Right lobe of liver (tissue), 4 donors: ENCODE results near the gene NPTX1.

Experiments
- POLR2A ChIP-seq: fragments of 450-650 bp; IDR thresholded peaks from one replicate; pipeline ENCODE4 v1.6.1; 2017; ENCODE audit warnings: antibody characterized with exemption, mild to moderate bottlenecking
- TF ChIP-seq, protein P1 (sequence below), 4 donors: fragments of 200-600 bp in 3 of 4; fragments of 450-650 bp in 1 of 4; IDR thresholded peaks; one replicate each; pipeline versions ENCODE4 v1.5.1 to v1.8.0; 2016 to 2022; ENCODE audit warnings: antibody characterized with exemption in 4 of 4, mild to moderate bottlenecking in 2 of 4
- donor health status: DM: no; HTN: no; CAD: no.
- donor health status: DM: no; HTN: no; CAD: no.
- donor health status: DM: no; HTN: yes; CAD: no.

DNA sequence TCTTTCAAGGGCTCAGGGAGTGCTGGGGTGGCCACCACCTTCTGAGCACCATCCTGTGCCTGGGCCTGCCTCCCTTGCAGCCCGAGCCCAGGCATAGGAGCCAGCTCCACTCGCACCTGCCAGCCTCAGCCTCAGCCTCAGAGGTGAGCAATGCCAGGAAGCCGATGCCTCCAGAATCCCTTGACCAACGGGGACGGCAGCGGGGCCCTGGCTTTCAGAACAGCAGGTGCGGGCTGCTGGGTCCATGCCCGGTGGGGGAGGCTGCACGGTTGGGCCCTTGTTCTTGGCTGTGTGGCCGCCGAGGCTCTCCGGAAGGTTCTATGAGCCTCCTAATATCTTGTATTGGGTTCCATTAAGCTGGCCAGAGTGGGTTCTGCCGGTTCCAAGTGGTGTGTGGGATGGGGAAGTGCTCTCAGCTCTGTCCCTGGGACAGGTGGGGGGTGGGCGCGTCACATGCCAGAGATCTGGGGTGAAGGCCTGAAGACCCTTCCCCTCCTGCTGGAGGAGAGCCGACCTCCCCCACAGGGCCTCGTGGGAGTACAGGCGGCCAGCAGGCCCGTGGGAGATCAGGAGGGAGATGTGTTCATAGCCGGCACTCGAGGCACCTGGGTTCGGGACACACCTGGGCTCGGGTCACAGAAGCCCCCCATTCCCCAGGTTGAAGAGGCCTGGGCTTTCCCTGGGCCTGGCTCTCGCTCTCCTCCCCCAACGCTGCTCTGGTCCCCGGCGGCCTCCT is 27.0 kb downstream of the NPTX1 start:
- TF ChIP-seq, protein P1, sequence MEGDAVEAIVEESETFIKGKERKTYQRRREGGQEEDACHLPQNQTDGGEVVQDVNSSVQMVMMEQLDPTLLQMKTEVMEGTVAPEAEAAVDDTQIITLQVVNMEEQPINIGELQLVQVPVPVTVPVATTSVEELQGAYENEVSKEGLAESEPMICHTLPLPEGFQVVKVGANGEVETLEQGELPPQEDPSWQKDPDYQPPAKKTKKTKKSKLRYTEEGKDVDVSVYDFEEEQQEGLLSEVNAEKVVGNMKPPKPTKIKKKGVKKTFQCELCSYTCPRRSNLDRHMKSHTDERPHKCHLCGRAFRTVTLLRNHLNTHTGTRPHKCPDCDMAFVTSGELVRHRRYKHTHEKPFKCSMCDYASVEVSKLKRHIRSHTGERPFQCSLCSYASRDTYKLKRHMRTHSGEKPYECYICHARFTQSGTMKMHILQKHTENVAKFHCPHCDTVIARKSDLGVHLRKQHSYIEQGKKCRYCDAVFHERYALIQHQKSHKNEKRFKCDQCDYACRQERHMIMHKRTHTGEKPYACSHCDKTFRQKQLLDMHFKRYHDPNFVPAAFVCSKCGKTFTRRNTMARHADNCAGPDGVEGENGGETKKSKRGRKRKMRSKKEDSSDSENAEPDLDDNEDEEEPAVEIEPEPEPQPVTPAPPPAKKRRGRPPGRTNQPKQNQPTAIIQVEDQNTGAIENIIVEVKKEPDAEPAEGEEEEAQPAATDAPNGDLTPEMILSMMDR (IDR thresholded peaks at IDR 0.05), result no peak
- no peak for TF ChIP-seq POLR2A
